GM21825 (cell line): ENCODE results near the gene DCAF8.

Experiments
- ATAC-seq: cut with Tn5 transposase; IDR thresholded peaks from one replicate; pipeline ENCODE4 v1.9.1; 2021; ENCODE audit warnings: mild to moderate bottlenecking, moderate library complexity; ENCODE audit not compliant: unreplicated experiment

DCAF8 gene

DNA sequence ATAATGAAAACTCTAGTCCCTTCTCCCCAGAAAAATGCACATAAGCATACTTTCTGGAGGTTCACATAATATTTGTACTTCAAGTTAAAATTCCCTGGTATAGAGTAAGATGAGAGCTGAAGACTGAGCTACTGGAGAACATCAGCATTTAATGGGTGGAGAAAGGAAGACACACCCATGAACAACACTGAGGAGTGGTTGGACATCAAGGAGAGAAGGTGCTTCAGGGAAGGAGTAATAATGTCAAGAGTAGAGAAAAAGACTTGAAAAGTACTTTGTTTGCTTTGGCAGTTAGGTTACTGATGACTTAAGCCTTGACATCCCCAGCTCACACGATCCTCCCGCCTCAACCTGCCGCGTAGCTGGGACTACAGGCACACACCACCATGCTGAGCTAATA lies 35.3 kb downstream of the DCAF8 start:
- ATAC-seq: no peak

DNA sequence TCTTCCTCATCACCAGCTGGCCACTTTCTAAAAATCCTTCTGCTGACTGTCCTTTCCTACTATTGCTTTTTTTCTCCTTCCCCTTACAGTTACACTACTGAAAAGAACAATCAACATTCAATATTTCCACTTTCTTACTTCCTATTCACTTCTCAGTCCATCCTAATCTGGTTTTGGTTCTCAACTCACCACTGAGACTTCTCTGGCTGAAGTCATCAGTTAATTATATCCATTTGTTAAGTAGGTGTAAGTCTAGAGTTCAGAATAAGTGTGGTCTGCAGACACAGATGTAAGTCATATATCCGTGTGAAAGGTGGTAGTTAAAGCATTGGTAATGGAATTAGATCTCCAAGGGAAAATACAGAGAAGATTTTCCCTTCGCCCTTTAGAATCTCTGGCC lies 35.7 kb downstream of the DCAF8 start:
- no peak for ATAC-seq

- ATAC-seq: no peak
Observed at GRCh38 chr1:160225345-160225744, 37.0 kb downstream of the DCAF8 start.

DNA sequence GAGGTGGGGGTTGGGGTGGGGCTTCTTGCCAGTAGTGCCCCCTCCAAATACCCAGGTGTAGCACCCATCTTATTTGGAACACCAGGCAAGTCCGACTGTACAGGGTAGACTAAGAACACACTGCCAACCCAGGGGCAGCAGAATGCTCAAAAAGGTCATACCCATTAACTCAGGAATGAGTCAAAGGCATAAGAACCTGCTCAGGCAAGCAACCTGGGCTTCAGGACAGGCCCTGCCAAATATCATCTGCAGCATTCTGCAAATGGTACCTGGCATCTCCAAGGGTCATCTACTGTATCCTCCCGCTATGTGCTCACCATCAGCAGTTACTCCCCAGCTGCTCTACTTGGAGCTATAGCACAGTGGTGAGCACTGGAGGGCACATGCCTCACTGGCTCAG lies 37.7 kb downstream of the DCAF8 start:
- ATAC-seq: no peak

GRCh38 chr1:160222546-160222945 lies 39.8 kb downstream of the DCAF8 start:
- no peak for ATAC-seq

DNA sequence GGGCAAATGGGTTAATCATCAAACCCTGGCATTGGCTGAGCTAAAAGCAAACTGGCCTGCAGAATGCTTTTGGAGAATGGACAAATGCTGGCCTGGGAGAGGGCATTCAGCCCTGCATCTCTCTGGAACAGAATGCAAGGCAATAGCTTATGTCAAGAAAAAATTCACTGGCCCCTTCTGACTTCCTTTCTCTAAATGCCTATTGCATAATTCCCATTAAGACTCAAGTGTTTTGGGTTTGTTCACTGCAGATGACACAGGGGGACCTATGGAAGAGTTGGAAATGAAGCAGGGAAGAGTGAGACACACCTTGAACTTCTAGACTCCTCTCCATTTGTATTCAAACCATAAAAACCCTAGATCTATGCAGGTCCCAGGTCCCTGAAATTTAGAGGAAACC lies 41.3 kb downstream of the DCAF8 start:
- ATAC-seq: no peak

GRCh38 chr1:160220301-160220700 lies 42.0 kb downstream of the DCAF8 start:
- ATAC-seq: no peak

DNA sequence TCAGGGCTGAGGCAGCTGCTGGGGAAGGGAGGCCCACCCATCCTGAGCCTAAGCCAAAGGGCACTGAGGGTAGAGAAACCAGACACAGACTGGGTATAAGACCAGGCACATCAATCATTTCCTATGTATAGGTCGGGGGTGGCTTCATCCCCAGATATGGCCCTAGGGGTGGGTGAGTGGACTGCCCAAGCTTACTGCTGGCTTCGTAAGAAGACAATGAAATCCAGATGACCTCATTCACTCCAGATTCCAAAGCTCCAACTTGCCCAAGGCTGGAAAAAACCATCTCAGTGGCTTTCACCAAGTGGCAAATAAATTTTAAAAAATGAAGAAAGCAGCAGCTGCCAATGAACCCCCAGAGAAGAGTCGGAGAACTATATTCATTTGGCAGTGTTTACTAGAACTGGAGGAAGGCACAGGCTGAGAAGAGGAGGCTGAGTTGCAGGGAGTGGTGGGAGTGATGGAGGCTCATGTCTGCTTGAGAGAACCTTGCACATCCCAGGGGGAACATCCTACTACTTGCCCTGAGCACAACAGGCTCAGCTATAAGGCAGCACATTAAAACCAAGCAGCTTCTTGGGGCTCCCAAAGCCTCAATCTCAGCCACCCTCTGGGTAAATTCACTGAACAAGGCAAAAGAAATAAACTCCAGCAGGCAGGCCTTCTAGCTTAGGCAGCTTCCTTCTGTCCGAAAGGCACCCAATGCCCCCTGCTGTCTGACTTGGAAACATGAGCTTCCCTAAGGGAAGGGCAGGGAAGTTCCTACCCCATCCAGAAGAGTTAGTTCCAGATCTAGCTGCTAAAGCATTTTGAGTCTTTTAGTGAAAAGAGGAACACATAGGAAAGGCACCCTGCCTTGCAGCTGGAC lies 43.1 kb downstream of the DCAF8 start:
- ATAC-seq: no peak

DNA sequence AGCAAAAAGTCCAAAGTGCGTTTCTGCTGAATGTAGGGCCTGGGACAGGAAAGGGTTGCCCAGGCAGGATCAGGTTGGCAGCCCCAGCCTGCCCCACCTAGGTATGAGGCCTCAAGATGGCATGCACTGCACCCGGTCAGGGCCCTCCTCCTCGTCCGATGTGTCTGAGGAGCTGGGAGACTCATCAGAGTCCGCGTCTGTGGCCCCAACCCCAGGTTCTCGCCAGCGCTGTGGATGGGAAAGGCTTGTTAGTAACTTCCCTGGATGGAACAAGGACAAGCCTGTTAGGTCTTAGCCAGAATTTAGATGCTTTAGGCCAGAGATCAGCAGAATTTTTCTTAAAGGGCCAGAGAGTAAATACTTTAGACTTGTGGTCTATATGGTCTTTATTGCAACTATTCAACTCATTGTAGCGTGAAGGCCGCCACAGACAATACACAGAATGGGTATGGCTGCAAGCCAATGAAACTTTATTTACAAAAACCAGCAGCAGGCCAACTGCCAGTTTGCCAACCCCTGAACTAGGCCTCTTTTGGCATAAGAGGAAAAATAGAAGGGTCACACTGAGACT lies 44.8 kb downstream of the DCAF8 start:
- no peak for ATAC-seq

DNA sequence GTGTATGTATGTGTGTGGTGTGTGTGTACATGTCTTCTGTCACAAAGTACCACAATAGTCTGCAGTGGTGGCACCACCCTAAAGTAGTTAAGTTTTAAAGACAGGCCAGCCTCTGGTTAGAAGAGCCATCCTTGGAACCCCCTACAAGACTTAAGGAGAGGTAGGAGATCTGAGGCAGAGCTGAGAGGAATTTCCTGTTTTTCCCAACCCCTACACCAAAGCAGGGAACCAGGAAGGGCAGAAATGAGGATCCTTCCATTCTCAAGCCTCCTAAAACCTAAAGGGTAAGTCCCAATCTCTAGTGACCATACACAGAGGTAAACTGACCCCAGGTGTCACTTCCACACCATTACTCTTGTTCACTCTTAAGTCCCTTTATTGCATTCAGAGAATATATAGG lies 46.0 kb downstream of the DCAF8 start:
- ATAC-seq: no peak

- no peak for ATAC-seq
Observed at GRCh38 chr1:160214481-160215140, 47.7 kb downstream of the DCAF8 start.

DNA sequence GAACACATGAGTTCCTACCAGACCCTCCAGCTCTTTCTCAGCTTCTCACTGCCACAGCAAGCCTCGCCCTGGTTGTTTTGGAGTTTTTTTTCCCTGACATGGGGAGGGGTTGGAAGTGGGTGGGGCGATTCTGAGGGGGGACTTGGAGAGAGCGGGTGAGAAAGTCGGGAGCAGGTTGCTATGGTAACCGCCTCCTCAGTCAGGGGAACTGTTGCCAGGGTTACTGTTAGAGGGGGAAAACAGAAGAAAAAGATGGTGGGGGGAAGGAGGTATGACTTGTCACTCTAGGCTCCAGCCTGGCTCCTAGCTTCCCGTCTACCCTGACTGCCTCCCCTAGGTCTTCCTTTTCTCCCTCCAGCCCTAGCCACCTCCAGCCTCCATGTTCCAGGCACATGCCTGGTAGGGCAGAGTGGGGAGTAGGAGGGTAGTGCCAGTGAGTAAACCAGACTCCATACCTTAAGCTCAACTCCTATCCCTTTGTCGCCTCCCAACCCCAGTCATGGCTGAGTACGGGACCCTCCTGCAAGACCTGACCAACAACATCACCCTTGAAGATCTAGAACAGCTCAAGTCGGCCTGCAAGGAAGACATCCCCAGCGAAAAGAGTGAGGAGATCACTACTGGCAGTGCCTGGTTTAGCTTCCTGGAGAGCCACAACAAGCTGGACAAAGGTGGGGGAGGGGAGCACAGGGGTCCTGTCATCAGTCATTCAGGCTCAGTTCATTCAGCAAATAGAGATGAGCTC lies 51.1 kb downstream of the DCAF8 start:
- ATAC-seq: no peak

DNA sequence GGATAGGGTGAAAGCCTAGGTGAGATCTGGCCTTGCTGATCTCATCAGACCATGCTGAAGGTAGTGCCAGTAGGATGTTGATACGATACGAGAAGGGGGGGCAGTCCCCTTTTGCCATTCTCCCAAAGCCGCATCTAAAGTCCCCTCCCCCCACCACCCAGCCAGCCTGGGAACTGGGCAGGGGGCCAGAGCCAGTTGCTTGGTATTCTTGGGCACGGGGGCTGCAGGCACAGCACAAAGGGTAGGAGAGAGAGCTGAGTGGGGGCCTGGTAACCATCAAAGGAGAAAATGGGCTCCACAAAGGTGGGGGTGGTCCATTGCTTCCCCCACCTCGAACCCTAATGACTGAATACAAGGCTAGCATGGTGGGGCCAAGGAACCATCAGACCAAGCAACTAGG lies 51.8 kb downstream of the DCAF8 start:
- ATAC-seq: no peak

- no peak for ATAC-seq
Observed at GRCh38 chr1:160209321-160210046, 52.9 kb downstream of the DCAF8 start.

DNA sequence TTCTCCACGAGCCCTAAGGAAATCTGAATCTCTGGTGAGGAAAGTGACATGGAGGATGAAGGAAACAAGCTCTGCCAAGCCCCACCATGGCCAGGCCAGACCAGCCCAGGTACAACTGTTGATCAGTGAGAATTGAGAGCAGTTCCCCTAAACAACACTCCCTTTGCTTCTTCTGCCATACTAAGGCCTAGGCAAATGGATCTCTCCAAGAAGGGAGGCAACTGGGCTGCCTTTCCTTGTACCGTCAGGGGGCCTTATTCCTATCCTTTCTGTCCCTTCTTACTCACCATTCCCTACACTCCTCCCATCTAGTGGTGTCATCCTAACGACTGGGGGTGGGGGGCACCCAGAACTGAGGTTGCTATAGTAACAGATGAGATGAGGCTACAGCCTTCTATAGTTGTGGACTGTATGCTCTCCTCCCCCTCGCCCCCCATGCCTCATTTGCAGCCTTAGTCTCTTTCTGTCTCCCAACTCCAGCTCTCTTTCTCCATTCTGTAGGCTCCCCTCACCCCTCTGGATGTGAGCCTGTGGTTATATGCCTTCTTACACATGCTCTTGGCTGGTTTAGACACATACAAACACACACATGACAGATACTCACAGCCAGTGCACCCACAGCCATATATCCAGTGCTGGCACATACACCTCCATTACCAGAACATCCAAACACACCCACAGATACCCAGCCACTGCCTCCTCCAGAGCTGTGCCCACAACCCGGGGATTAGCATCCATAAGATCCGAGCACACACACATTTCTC lies 53.6 kb downstream of the DCAF8 start:
- ATAC-seq: no peak

GRCh38 chr1:160207771-160208556 lies 54.4 kb downstream of the DCAF8 start:
- ATAC-seq: no peak

DNA sequence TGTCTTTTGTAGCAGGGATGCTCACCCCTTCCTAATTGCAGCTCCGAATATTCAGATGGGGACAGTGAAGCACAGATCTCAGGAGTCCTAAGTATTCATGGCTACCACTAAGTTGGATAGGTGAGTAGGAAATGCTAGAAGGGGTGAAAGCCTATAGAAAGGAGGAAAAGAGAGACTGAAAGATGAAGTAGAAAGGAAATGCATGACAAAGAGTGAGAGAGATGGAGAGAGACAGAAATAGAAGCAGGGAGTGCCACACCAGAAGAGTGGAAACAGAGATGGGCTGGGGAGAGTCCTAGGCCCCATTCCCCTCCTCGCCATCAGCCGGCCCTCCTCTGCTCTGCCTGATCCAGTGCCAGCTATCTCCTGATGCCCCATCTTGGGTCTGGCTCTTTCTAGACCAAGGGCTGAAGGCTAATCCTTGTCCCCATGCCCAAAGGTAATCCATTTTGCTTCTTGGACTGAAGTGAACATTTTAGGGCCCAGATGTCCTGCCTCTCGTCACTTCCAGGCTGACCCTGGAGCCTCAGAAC lies 55.2 kb downstream of the DCAF8 start:
- ATAC-seq: no peak

GRCh38 chr1:160206421-160207117 lies 55.8 kb downstream of the DCAF8 start:
- ATAC-seq: no peak
